ENCODE measurements around the gene TPCN2. TPM values are rescaled to one million over a fixed set of nuclear protein-coding genes. Genes with fewer than 3 reads are reported as not detected.

Gene TPCN2
- polyA plus RNA-seq, 3 donors = 29.3 to 52.8 (median 31.5) TPM

GRCh38 chr11:69044111-69045013, 4.4 kb upstream of the TPCN2 start:
- Histone ChIP-seq H3K9me3 (replicated peaks in 1 of 2; ENCODE audit: control insufficient read depth in 1 of 2, insufficient read depth in 1 of 2, low read length in 2 of 2) (no peaks in the 10 kb centered on the region), H3K27ac (ENCODE audit: low read depth in 1 of 2, low read length in 2 of 2) (no peak overlapping the region), H3K4me2 (replicated peaks; ENCODE audit: extremely low read depth, low read length, poor library complexity, severe bottlenecking) (no peak overlapping the region), H3K79me2 (ENCODE audit: insufficient read depth, low read length) (peaks cover 7% of the 10 kb centered on the region), H3K27me3 (ENCODE audit: control insufficient read depth in 2 of 2, insufficient read depth in 2 of 2, low read length in 2 of 2) (no peaks in the 10 kb centered on the region), H3K36me3 (replicated peaks in 1 of 2; ENCODE audit: control insufficient read depth in 1 of 2, insufficient read depth in 2 of 2, low read length in 2 of 2) (no peaks in the 10 kb centered on the region), H3K4me1 (ENCODE audit: control insufficient read depth in 1 of 2, insufficient read depth in 2 of 2, low read length in 2 of 2) (peaks cover 48 to 63% of the 10 kb centered on the region in 2 donors), H4K20me1 (ENCODE audit: insufficient read depth, low read length) (no peaks in the 10 kb centered on the region), H2AFZ (ENCODE audit: insufficient read depth, low read depth, low read length, poor library complexity, severe bottlenecking) (peak overlapping the region; percentile 46), H3K9ac (ENCODE audit: insufficient read depth, low read length, poor library complexity, severe bottlenecking) (no peak overlapping the region), H3K4me3 (replicated peaks in 1 of 3; ENCODE audit: low read depth in 2 of 3, low read length in 3 of 3) (no peak overlapping the region)
- intact Hi-C loops (cut with micrococcal nuclease) = loop anchor here (5.0 to 10.0 kb wide), 2 partner anchors 43 to 250 kb away; partner anchors contain the start of gene MYEOV (in 1 of the 2)
- H3K27ac Mint-ChIP-seq = peak overlapping the region in 6 of 7 donors; percentile 22 to 87 (median 46)
- WGBS (ENCODE audit: insufficient coverage) = 39% methylated on average over 10 of the region's 15 CpGs
- no peaks in the 10 kb centered on the region for H3K9me3 Mint-ChIP-seq
- no peaks in the 10 kb centered on the region for H3K36me3 Mint-ChIP-seq
- DNase-seq = peak; percentile 60 to 73 (median 65)
- peak; percentile 77 for TF ChIP-seq CTCF (IDR thresholded peaks at IDR 0.05)
- H3K27me3 Mint-ChIP-seq (ENCODE audit: low read depth in 3 of 3) = peaks cover 0 to 5% (median 2%) of the 10 kb centered on the region in 3 donors
- peak overlapping the region in 1 of 2 donors; percentile 67 for H3K4me3 Mint-ChIP-seq
- peaks cover 60% of the 10 kb centered on the region for H3K4me1 Mint-ChIP-seq

GRCh38 chr11:69048031-69048693, 570 bp upstream of the TPCN2 start:
- Histone ChIP-seq H3K27me3 (ENCODE audit: control insufficient read depth in 2 of 2, insufficient read depth in 2 of 2, low read length in 2 of 2) (no peaks in the 10 kb centered on the region), H4K20me1 (ENCODE audit: insufficient read depth, low read length) (peaks cover 36% of the 10 kb centered on the region), H3K9ac (ENCODE audit: insufficient read depth, low read length, poor library complexity, severe bottlenecking) (peak overlapping the region; percentile 100), H3K4me1 (ENCODE audit: control insufficient read depth in 1 of 2, insufficient read depth in 2 of 2, low read length in 2 of 2) (peaks cover 56 to 79% of the 10 kb centered on the region in 2 donors), H3K9me3 (replicated peaks in 1 of 2; ENCODE audit: control insufficient read depth in 1 of 2, insufficient read depth in 1 of 2, low read length in 2 of 2) (no peaks in the 10 kb centered on the region), H2AFZ (ENCODE audit: insufficient read depth, low read depth, low read length, poor library complexity, severe bottlenecking) (no peak overlapping the region), H3K27ac (ENCODE audit: low read depth in 1 of 2, low read length in 2 of 2) (peak overlapping the region; percentile 79 to 98), H3K79me2 (ENCODE audit: insufficient read depth, low read length) (peaks cover 45% of the 10 kb centered on the region), H3K4me2 (replicated peaks; ENCODE audit: extremely low read depth, low read length, poor library complexity, severe bottlenecking) (peak overlapping the region; percentile 95), H3K36me3 (replicated peaks in 1 of 2; ENCODE audit: control insufficient read depth in 1 of 2, insufficient read depth in 2 of 2, low read length in 2 of 2) (peaks cover 2 to 13% of the 10 kb centered on the region in 2 donors), H3K4me3 (replicated peaks in 1 of 3; ENCODE audit: low read depth in 2 of 3, low read length in 3 of 3) (peak overlapping the region in 2 of 3 experiments; percentile 79 to 93)
- peaks cover 0 to 5% (median 2%) of the 10 kb centered on the region in 3 donors for H3K27me3 Mint-ChIP-seq (ENCODE audit: low read depth in 3 of 3)
- intact Hi-C loops (cut with micrococcal nuclease) = loop anchor here (1.0 to 10.0 kb wide), 3 partner anchors 32 to 247 kb away; partner anchors contain the start of gene MYEOV (in 1 of the 2)
- no peak for TF ChIP-seq CTCF (IDR thresholded peaks at IDR 0.05)
- H3K9me3 Mint-ChIP-seq = peaks cover 0 to under 1% (median 0%) of the 10 kb centered on the region in 7 donors
- peak overlapping the region; percentile 53 to 70 for H3K4me3 Mint-ChIP-seq
- peak overlapping the region; percentile 89 to 96 (median 92) for H3K27ac Mint-ChIP-seq
- WGBS (ENCODE audit: insufficient coverage) = 4% methylated on average over 5 of the region's 11 CpGs
- peaks cover 11 to 22% of the 10 kb centered on the region in 2 donors for H3K36me3 Mint-ChIP-seq
- DNase-seq = peak in 1 of 3 donors; percentile 28
- H3K4me1 Mint-ChIP-seq = peaks cover 69% of the 10 kb centered on the region
